DND-41 (cell line): ENCODE data around the gene BMP4.

ENCODE experiments used
- CTCF ChIP-seq: IDR thresholded peaks from 2 replicates; pipeline ENCODE4 v1.5.1; 2012; ENCODE audit warnings: borderline replicate concordance, low read length, moderate library complexity, mild to moderate bottlenecking; ENCODE audit not compliant: poor library complexity, severe bottlenecking; ENCODE audit errors: extremely low read depth
- EZH2 ChIP-seq: IDR thresholded peaks from 3 replicates; pipeline ENCODE4 v1.6.1; 2012; ENCODE audit warnings: borderline replicate concordance, low read depth, mild to moderate bottlenecking, moderate library complexity, low read length, inconsistent platforms; ENCODE audit not compliant: severe bottlenecking

- TF ChIP-seq CTCF, result no peak
- no peak for TF ChIP-seq EZH2
Measured at GRCh38 chr14:53908416-53908815, 48.2 kb downstream of the BMP4 start.
